ENCODE measurements around the gene UBE2B.

- TF ChIP-seq CTCF (IDR thresholded peaks at IDR 0.05), result no peak
- TF ChIP-seq POLR2AphosphoS5 (IDR thresholded peaks at IDR 0.05; ENCODE audit: low read depth, low read length), result no peak
- no peak for TF ChIP-seq TCF7L2 (IDR thresholded peaks at IDR 0.05; ENCODE audit: low read depth, low read length)
- TF ChIP-seq REST (IDR thresholded peaks at IDR 0.05; ENCODE audit: insufficient read depth in 1 of 2, low read depth in 2 of 2, low read length in 1 of 2), result no peak
These were observed 5.8 kb upstream of the UBE2B start for GRCh38 chr5:134365604-134366003.
